Activated CD4-positive, alpha-beta T cell treated with anti-CD3 and anti-CD28 coated beads, Interleukin-2, Interleukin-4, amounts not matched to agents 100 ng/mL and 50 ng/mL, durations not matched to agents 16 hours and 8 hours (primary cell): ENCODE results near the gene CMPK1.
"Not testable (repeated sequence)": the region's sequence is repeated elsewhere in the genome, so short reads cannot be mapped to it uniquely, and the experiment has no call there.

Experiments used
- DNase-seq: peaks from one replicate; pipeline ENCODE4 v3.0.0-alpha.2; 2020; ENCODE audit warnings: low spot score

Gene CMPK1

DNA sequence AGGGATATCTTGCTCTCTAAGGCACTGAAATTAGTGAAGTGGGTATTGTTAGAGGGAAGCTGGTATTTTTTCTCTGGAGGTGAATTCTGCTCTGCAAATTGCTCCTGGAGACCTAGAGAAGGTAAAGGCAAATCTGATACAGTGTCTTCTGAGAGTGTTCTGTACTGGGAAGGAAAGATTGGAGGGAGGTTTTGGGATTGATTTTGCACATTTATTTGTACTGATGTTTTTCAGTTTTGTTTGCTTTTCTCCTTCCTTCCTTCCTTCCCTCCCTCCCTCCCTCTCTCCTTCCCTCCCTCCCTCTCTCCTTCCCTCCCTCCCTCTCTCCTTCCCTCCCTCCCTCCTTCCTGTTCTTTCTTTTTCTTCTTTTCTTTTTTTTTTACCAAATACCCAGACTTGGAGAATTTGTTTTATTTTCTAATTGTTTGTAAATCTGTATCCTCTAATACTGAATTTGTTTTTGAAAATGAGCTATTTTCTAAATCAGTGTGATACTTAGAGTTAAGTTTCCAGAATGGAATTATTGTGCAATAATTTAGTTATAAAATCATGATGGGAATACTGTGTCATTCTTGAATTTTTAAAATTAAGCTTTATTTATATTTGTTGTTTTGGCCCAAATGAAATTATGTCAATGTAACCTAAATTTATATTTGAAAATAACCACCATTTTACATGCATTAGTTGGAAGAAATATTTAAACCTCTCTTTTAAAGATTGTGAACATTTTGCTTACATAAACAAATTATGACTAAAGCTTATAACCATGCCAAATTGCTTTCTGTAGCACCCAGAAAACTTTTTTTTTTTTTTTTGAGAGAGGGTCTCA lies 4.9 kb downstream of the CMPK1 start:
- DNase-seq, result no peak

DNA sequence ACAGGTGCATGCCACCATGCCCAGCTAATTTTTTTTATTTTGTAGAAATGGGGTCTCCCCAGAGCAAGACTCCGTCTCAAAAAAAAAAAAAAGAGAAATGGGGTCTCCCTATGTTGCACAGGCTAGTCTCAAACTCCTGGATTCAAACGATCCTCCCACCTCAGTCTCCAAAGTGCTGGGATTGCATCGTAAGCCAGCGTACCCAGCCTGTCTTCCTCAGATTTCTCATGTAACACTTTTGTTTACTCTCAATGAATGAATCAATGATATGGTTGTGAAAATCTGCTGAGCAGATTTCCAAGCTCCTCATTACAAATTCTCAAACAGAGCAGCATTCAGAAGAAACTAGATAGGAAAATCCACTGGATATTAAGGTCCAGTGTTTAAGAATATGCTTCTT lies 6.6 kb downstream of the CMPK1 start:
- no peak for DNase-seq

DNA sequence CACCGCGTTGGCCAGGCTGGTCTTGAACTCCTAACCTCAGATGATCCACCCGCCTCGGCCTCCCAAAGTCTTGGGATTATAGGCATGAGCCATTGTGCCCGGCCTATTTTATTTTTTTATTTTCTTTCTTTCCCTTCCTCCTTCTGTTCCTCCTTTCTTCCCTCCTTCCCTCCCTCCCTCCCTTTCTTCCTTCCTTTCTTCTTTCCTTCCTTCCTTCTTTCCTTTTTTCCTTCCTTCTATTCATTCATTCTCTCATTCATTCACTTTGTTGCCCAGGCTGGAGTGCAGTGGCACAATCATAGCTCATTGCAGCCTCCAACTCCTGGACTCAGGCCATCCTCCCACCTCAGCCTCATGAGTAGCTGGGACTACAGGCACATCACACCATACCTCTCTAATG lies 13.4 kb downstream of the CMPK1 start:
- not testable (repeated sequence) for DNase-seq

DNA sequence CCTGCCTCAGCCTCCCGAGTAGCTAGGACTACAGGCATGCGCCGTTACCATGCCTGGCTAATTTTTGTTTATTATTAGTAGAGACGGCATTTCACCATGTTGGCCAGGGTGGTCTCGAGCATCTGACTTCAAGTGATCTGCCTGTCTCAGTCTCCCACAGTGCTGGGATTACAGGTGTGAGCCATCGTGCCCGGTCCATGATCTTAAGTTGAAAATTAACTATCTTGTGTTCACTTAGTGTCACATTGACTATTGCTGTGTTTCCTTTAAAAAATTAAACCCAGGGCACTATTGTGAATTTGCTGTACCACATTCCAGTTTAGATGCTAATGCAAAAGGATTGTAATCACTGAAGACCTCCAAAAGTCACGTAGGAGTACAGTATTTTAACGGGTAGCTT lies 14.1 kb downstream of the CMPK1 start:
- DNase-seq, result no peak

DNA sequence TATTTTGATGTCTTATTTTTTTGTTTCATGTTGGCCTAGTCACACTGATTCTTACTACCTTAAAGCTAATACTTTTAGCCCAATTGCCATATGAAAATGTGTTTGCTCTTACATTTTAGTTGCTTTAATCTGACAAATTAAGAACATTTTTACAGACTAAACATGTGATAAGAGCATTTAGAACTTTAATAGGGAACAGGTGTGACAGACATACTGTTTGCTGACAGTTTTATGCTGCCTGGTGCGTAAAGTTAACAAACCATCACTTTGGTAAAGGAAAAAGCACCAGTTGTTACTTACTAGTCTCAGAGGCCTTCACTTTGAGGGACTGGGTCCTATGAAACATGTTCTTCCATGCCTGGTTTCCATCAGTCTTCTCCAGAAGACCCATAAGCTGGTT lies 14.7 kb downstream of the CMPK1 start:
- no peak for DNase-seq

- peak; percentile 82 for DNase-seq
These were observed 17.7 kb downstream of the CMPK1 start for GRCh38 chr1:47351305-47351704.

- no peak for DNase-seq
These were observed 27.8 kb downstream of the CMPK1 start for GRCh38 chr1:47361380-47361779.

DNA sequence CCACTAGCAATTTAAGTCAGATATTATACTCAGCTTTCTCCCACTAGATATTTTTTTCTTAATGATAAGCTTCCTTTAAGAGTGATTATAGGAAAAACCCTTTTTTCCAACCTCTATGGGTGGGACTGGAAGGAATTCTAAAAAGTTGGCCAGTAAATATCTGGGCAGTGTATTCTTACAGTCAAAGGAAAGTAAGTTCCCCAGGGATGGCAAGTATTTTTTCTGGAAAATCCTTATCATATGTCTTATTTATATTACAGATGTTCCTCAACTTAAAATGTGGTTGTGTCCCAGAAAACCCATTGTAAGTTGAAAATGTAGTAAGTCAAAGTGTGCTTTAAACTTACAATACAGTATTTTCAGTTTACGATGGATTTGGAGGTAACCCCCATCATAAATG lies 29.2 kb downstream of the CMPK1 start:
- no peak for DNase-seq

DNA sequence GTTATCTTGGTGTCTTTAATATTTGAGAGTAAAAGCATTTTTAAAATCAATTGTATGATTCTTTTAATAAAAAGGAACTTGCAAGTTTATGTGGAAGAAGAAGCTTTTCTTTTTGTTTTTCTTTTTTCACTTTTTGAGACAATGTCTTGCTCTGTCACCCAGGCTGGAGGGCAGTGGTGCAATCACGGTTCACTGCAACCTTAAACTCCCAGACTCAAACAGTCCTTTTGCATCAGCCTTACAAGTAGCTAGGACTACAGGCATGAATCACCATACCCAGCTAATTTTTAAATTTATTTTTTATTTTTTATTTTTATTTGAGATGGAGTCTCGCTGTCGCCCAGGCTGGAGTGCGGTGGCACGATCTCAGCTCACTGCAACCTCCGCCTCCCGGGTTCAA lies 34.1 kb downstream of the CMPK1 start:
- DNase-seq, result no peak

DNA sequence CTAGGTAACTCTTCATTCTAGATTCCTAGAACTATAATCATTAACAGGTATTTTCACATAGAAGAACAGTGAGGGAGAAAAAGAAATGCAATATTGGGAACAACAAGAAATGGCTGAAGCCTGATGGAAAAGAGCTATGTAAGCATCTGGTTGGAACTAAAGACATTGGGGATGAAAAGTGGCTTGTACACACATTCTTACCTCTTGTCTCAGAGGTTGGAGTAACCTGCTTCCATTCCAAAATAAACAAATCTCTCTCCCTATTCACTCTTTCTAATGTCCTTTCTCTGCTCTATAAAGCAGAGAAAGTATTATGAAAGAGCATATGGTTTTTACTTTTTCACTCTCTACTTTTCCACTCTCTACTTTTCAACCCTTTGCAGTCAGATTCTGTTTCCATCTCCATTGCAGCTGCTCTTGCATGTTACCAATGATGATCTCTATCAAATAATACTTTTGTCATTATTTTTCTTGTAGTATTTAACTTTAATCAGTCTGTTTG lies 37.5 kb downstream of the CMPK1 start:
- no peak for DNase-seq

DNA sequence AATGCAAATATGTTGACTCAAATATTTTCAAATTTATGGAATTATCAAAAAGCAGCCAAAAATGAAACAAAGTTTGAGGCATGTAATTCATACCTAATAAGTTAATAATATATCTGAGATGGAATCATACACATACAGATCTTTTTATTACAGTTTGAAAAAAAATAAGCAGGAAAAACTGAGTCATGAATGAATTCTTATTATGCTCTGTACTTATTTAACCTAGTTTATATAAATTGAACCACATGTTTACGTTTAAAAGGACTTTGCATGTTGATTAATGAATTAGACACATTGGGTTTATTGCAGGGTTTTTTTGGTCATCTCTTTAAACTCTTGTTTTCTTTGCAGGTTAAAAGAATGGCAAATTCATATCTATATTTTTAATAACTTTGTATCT lies 40.9 kb downstream of the CMPK1 start:
- DNase-seq, result no peak

- no peak for DNase-seq
These were observed 44.6 kb downstream of the CMPK1 start for GRCh38 chr1:47378147-47378546.

- DNase-seq, result no peak
These were observed 47.1 kb downstream of the CMPK1 start for GRCh38 chr1:47380699-47381098.

DNA sequence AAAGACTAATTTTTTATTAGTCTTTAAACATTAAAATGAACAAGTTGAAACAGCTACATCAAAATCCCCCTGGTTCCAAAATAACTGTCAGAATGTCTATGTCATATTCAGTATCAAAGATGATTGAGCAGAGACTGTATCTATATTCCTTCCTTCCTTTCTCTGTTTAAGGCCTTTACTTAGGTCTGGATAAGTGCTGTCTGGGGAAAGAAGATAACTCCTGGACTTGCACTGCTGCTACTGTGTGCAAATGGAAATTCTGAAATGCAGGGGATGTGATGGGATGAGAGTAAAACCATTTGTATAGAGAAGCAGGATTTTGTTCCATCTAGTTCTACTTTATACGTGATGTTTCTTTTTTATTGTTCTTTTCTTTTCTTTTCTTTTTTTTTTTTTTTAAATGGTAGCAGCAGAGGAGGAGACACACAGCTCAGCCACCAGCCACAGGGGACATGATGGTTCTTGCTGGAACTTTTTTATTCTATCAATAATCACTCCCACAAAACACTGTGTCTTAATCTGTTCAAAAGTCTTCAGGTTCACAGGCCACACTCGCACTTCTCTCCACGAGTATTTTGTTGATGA lies 48.9 kb downstream of the CMPK1 start:
- no peak for DNase-seq

GRCh38 chr1:47384083-47384482 lies 50.5 kb downstream of the CMPK1 start:
- DNase-seq, result no peak

GRCh38 chr1:47385020-47385419 lies 51.4 kb downstream of the CMPK1 start:
- DNase-seq, result no peak

- DNase-seq, result no peak
These were observed 52.7 kb downstream of the CMPK1 start for GRCh38 chr1:47386268-47386667.

DNA sequence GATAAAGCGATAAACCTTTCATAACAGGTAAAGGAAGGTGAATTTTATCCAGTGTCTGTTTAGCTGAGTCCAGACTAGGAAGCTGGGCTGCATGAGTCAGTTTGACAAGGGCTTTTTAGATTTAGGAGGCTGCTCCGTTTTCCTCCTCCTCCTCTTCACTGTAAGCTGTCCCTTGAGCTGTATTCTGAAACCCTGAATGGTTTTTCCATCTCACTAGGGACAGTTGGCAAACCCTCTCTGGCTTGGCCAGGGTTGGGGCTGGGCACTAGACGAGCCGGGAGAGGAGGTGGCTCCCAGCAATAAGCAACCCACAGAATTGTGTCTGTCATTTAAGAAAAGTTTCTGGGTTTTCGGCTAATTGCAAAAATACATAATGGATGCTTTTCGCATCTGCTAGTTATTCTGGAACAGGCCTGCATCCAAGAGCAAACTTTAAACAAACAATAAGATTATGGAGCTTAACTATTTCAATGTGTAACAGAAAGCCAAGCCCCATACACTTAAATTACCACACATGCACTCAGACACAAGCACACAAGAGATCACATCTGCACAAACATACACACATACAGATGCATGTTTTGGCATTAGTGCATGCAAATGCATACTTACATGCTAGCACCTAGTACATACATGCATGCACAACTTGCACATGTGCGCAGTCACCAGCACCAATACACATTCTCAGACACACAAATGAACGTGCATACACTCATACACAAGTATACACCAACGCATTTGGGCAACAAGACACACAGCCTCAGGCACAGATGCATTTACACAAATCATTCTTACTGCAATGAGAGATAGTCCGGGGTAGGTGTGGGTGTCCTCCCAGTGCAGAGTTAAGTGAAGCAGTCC lies 54.7 kb downstream of the CMPK1 start:
- no peak for DNase-seq

- DNase-seq, result peak; percentile 50
These were observed 55.3 kb downstream of the CMPK1 start for GRCh38 chr1:47388891-47389238.

- no peak for DNase-seq
These were observed 56.1 kb downstream of the CMPK1 start for GRCh38 chr1:47389731-47390130.

- no peak for DNase-seq
These were observed 57.3 kb downstream of the CMPK1 start for GRCh38 chr1:47390843-47391242.

GRCh38 chr1:47393141-47393540 lies 59.6 kb downstream of the CMPK1 start:
- DNase-seq, result no peak

DNA sequence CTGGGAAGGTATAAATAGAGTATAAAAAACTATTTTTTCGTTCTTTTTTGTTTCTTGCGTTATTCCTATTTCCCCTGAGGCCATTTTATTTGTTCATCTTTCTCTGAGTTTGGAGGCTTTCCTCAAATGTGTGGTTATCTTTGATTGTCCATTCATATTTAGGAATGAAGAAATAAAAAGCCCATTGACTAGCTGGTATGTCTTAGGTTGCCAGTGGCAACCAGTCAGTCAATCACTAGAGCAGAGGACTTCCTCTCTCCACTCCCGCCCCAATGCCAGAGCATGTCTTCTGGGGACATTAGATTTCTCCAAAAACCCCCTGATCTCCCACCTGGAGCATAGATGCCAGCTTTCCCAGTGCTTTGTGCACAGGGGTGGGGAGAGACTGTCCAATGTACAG lies 61.8 kb downstream of the CMPK1 start:
- no peak for DNase-seq
